Osteoblast (primary cell): ENCODE measurements around the gene HMCN1. TPM values are rescaled to one million over a fixed set of nuclear protein-coding genes. Genes with fewer than 3 reads are reported as not detected.
A peak's percentile ranks its signal among the peaks of the same experiment; 100 is the strongest.

Experiments
- DNase-seq: peaks from one replicate; pipeline ENCODE4 v3.0.0; 2011; ENCODE audit warnings: low spot score, mixed read lengths; ENCODE audit not compliant: insufficient read length; ENCODE audit errors: missing footprints
- H2AFZ ChIP-seq: 2 replicates; pipeline ENCODE4 v1.6.0; 2011; ENCODE audit warnings: mild to moderate bottlenecking, low read length
- H3K27ac ChIP-seq: 2 replicates; pipeline ENCODE4 v1.5.1; 2011; ENCODE audit warnings: mild to moderate bottlenecking, low read depth, low read length, moderate library complexity
- H3K27me3 ChIP-seq: 2 replicates; pipeline ENCODE4 v1.6.0; 2012; ENCODE audit warnings: mild to moderate bottlenecking, control low read depth, inconsistent platforms, low read length, moderate library complexity; ENCODE audit not compliant: insufficient read depth
- H3K36me3 ChIP-seq: 2 replicates; pipeline ENCODE4 v1.5.1; 2011; ENCODE audit warnings: mild to moderate bottlenecking, low read length, control low read depth, moderate library complexity; ENCODE audit not compliant: insufficient read depth
- H3K4me1 ChIP-seq: 2 replicates; pipeline ENCODE4 v1.5.1; 2011; ENCODE audit warnings: mild to moderate bottlenecking, low read length, control low read depth, moderate library complexity; ENCODE audit not compliant: insufficient read depth
- H3K4me2 ChIP-seq: 2 replicates; pipeline ENCODE4 v1.6.0; 2011; ENCODE audit warnings: mild to moderate bottlenecking, low read length; ENCODE audit not compliant: insufficient read depth
- H3K4me3 ChIP-seq: fragments of 200-600 bp; sonication (generic); 3 replicates; pipeline ENCODE4 v1.5.1; 2012; ENCODE audit warnings: mild to moderate bottlenecking, low read length, inconsistent platforms; ENCODE audit not compliant: insufficient read depth
- H3K79me2 ChIP-seq: 2 replicates; pipeline ENCODE4 v1.6.0; 2012; ENCODE audit warnings: mild to moderate bottlenecking, low read length, control low read depth, inconsistent platforms; ENCODE audit not compliant: insufficient read depth
- H3K9me3 ChIP-seq: 2 replicates; pipeline ENCODE4 v1.5.1; 2011; ENCODE audit warnings: low read depth, low read length, control low read depth
- H4K20me1 ChIP-seq: 2 replicates; pipeline ENCODE4 v1.6.0; 2012; ENCODE audit warnings: mild to moderate bottlenecking, low read length, control low read depth; ENCODE audit not compliant: insufficient read depth
- total RNA-seq: library from RNA; depleted of rRNA; stranded (reverse); fragments of >200 nt; gene quantifications from 2 replicates; pipeline ENCODE4 v1.2.3, GENCODE V29; 2012
- TF ChIP-seq, protein P1 (sequence below): IDR thresholded peaks from 2 replicates; pipeline ENCODE4 v1.5.1; 2011; ENCODE audit warnings: mild to moderate bottlenecking, low read depth, low read length, moderate library complexity; ENCODE audit errors: extremely low read depth

HMCN1 gene
- total RNA-seq, 1 donor: 178 TPM

GRCh38 chr1:185972096-185972850, 238.1 kb downstream of the HMCN1 start:
- peaks cover 50% of the 10 kb centered on the region for H3K4me1 ChIP-seq
- H3K4me2 ChIP-seq: peak overlapping the region; percentile 30
- peak overlapping the region; percentile 68 for H3K27ac ChIP-seq
- H2AFZ ChIP-seq: no peak overlapping the region
- no peaks in the 10 kb centered on the region for H3K36me3 ChIP-seq
- H4K20me1 ChIP-seq: no peaks in the 10 kb centered on the region
- H3K27me3 ChIP-seq: no peaks in the 10 kb centered on the region
- no peaks in the 10 kb centered on the region for H3K9me3 ChIP-seq
- no peak overlapping the region for H3K4me3 ChIP-seq
- TF ChIP-seq, protein P1, sequence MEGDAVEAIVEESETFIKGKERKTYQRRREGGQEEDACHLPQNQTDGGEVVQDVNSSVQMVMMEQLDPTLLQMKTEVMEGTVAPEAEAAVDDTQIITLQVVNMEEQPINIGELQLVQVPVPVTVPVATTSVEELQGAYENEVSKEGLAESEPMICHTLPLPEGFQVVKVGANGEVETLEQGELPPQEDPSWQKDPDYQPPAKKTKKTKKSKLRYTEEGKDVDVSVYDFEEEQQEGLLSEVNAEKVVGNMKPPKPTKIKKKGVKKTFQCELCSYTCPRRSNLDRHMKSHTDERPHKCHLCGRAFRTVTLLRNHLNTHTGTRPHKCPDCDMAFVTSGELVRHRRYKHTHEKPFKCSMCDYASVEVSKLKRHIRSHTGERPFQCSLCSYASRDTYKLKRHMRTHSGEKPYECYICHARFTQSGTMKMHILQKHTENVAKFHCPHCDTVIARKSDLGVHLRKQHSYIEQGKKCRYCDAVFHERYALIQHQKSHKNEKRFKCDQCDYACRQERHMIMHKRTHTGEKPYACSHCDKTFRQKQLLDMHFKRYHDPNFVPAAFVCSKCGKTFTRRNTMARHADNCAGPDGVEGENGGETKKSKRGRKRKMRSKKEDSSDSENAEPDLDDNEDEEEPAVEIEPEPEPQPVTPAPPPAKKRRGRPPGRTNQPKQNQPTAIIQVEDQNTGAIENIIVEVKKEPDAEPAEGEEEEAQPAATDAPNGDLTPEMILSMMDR: no peak
- no peaks in the 10 kb centered on the region for H3K79me2 ChIP-seq
- no peak for DNase-seq

DNA sequence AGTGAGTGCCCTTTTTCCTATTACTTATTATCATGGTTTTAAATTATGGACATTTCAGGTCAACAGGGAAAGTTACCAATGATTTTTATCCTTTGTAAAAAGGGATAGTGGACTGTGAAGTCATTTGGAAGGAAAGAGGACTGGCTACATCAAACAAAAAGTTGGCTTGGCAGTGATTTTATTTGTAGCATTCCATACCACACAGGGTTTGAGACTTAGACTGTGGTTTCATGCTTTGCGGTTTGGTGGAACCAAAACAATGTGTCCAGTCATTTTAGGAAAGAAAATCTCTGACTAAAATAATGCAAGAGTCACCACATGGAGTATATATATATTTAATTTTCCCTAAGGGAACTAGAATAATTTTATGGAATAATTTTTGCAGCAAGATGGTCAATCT, 239.5 kb downstream of the HMCN1 start:
- no peaks in the 10 kb centered on the region for H3K27me3 ChIP-seq
- no peaks in the 10 kb centered on the region for H3K79me2 ChIP-seq
- H3K27ac ChIP-seq: peak overlapping the region; percentile 68
- H2AFZ ChIP-seq: no peak overlapping the region
- peaks cover 50% of the 10 kb centered on the region for H3K4me1 ChIP-seq
- TF ChIP-seq, protein P1: no peak
- no peak overlapping the region for H3K4me3 ChIP-seq
- no peaks in the 10 kb centered on the region for H4K20me1 ChIP-seq
- H3K4me2 ChIP-seq: peak overlapping the region; percentile 57
- DNase-seq: no peak
- no peaks in the 10 kb centered on the region for H3K36me3 ChIP-seq
- no peaks in the 10 kb centered on the region for H3K9me3 ChIP-seq

DNA sequence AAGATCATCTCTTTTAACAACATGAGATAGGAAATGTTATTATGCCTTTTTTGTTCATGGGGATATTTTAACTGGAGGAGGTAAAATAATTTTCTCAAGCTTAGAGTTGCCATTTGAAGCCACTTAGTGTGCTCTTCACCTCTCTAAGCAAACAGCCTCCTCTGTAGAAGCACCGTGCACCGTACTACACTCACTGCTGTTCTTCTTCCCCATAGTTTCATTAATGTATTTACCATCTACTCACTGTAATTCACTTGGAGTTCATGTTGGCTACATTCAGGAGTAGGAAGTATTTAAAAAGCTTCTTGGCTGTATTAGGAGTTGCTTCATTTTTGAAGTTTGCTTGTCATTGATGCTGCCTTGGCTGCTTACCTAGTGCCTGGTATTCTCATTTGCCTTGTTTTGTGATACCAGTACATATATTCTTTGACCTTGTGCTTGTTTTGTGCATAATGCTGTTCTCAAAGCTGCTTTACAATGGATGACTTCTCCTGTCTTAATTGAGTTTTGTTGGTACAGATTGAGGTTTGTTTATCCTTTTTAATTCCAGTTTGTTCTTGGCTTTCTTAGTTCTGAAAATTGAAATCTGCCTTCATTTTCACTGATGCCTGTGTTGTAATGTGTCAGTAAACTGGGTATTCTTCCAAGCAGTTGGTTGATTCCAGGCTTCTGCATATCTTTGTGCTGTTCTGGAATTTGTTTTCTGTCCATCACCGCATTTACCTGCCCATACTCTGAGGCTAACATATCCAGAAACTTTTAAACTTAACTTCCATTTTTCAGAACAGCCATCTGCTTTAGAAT, 240.4 kb downstream of the HMCN1 start:
- no peaks in the 10 kb centered on the region for H4K20me1 ChIP-seq
- no peak overlapping the region for H3K27ac ChIP-seq
- no peaks in the 10 kb centered on the region for H3K9me3 ChIP-seq
- H3K79me2 ChIP-seq: no peaks in the 10 kb centered on the region
- H3K4me3 ChIP-seq: no peak overlapping the region
- H2AFZ ChIP-seq: no peak overlapping the region
- H3K4me1 ChIP-seq: peaks cover 41% of the 10 kb centered on the region
- no peaks in the 10 kb centered on the region for H3K27me3 ChIP-seq
- TF ChIP-seq, protein P1: no peak
- no peaks in the 10 kb centered on the region for H3K36me3 ChIP-seq
- no peak for DNase-seq
- H3K4me2 ChIP-seq: no peak overlapping the region

- Histone ChIP-seq H3K4me3 (no peak overlapping the region), H4K20me1 (no peaks in the 10 kb centered on the region)
Observed at GRCh38 chr1:185980891-185981290, 246.7 kb downstream of the HMCN1 start.

More at GRCh38 chr1:185980891-185981290, 246.7 kb downstream of the HMCN1 start:
- no peak for DNase-seq
- Histone ChIP-seq H3K9me3 (no peaks in the 10 kb centered on the region), H3K27me3 (no peaks in the 10 kb centered on the region), H3K79me2 (no peaks in the 10 kb centered on the region), H3K36me3 (no peaks in the 10 kb centered on the region), H3K4me2 (no peak overlapping the region), H3K4me1 (no peaks in the 10 kb centered on the region), H2AFZ (no peak overlapping the region), H3K27ac (no peak overlapping the region)
- TF ChIP-seq, protein P1: no peak
